Measurements from ENCODE around the gene NPHS1. TPM values are rescaled to one million over a fixed set of nuclear protein-coding genes. Genes with fewer than 3 reads are reported as not detected.
"Not testable (repeated sequence)": the region's sequence is repeated elsewhere in the genome, so short reads cannot be mapped to it uniquely, and the experiment has no call there.

The NPHS1 gene
- total RNA-seq, 2 experiments from 2014 or later = not detected

- H3K27me3 Mint-ChIP-seq = no peaks in the 10 kb centered on the region
- ChIA-PET CTCF (no interaction called here), POLR2A (no interaction called here)
- no peaks in the 10 kb centered on the region for H3K9me3 Mint-ChIP-seq (ENCODE audit: low read depth)
- no peaks in the 10 kb centered on the region for H3K4me1 Mint-ChIP-seq
- intact Hi-C loops (cut with DNase I, micrococcal nuclease) = no loop called here
- ATAC-seq (no peak), DNase-seq (no peak)
- H3K4me3 Mint-ChIP-seq = no peak overlapping the region
- H3K36me3 Mint-ChIP-seq (ENCODE audit: low read depth) = no peaks in the 10 kb centered on the region
- no peak overlapping the region for H3K27ac Mint-ChIP-seq
Measured at GRCh38 chr19:35805526-35806102, 46.7 kb downstream of the NPHS1 start.

GRCh38 chr19:35801828-35802227, 50.5 kb downstream of the NPHS1 start:
- ATAC-seq (no peak), DNase-seq (no peak)
- ChIA-PET CTCF (interaction anchor here (0.9 kb wide), 1 partner anchor 282 kb away, joined by 3 read pairs; no protein-coding TSS in a partner anchor), POLR2A (no interaction called here)
- peaks cover 13% of the 10 kb centered on the region for H3K27me3 Mint-ChIP-seq
- H3K36me3 Mint-ChIP-seq (ENCODE audit: low read depth) = no peaks in the 10 kb centered on the region
- no peaks in the 10 kb centered on the region for H3K9me3 Mint-ChIP-seq (ENCODE audit: low read depth)
- H3K4me1 Mint-ChIP-seq = peaks cover 3% of the 10 kb centered on the region
- H3K4me3 Mint-ChIP-seq = no peak overlapping the region
- no peak overlapping the region for H3K27ac Mint-ChIP-seq
- intact Hi-C loops (cut with DNase I, micrococcal nuclease) = no loop called here

GRCh38 chr19:35797663-35798062, 54.6 kb downstream of the NPHS1 start:
- ChIA-PET POLR2A (no interaction called here), CTCF (no interaction called here)
- H3K4me1 Mint-ChIP-seq = peaks cover 3% of the 10 kb centered on the region
- intact Hi-C loops (cut with DNase I, micrococcal nuclease) = no loop called here
- DNase-seq = peak; percentile 40
- ATAC-seq = peak; percentile 47
- H3K9me3 Mint-ChIP-seq (ENCODE audit: low read depth) = no peaks in the 10 kb centered on the region
- H3K27me3 Mint-ChIP-seq = peaks cover 25% of the 10 kb centered on the region
- no peak overlapping the region for H3K27ac Mint-ChIP-seq
- H3K4me3 Mint-ChIP-seq = no peak overlapping the region
- H3K36me3 Mint-ChIP-seq (ENCODE audit: low read depth) = no peaks in the 10 kb centered on the region

- no peaks in the 10 kb centered on the region for H3K9me3 Mint-ChIP-seq (ENCODE audit: low read depth)
- ChIA-PET POLR2A (no interaction called here), CTCF (interaction anchor here (1.1 kb wide), 1 partner anchor 309 kb away, joined by 3 read pairs; no protein-coding TSS in a partner anchor)
Measured at GRCh38 chr19:35796645-35797542, 55.4 kb downstream of the NPHS1 start.

GRCh38 chr19:35795564-35795963, 56.7 kb downstream of the NPHS1 start:
- intact Hi-C loops (cut with DNase I, micrococcal nuclease) = not testable (repeated sequence)

More at GRCh38 chr19:35796645-35797542, 55.4 kb downstream of the NPHS1 start:
- no peak for ATAC-seq
- Mint-ChIP-seq H3K36me3 (ENCODE audit: low read depth) (no peaks in the 10 kb centered on the region), H3K4me3 (no peak overlapping the region), H3K27ac (no peak overlapping the region), H3K4me1 (peaks cover 3% of the 10 kb centered on the region), H3K27me3 (peaks cover 25% of the 10 kb centered on the region)
- no peak for DNase-seq
- intact Hi-C loops (cut with DNase I, micrococcal nuclease) = no loop called here

GRCh38 chr19:35793381-35794165, 58.7 kb downstream of the NPHS1 start:
- intact Hi-C loops (cut with DNase I, micrococcal nuclease) = no loop called here

More at GRCh38 chr19:35795564-35795963, 56.7 kb downstream of the NPHS1 start:
- H3K9me3 Mint-ChIP-seq (ENCODE audit: low read depth); H3K4me3 Mint-ChIP-seq; POLR2A ChIA-PET; DNase-seq; H3K4me1 Mint-ChIP-seq; H3K36me3 Mint-ChIP-seq (ENCODE audit: low read depth); H3K27ac Mint-ChIP-seq; ATAC-seq: not testable (repeated sequence)
- peaks cover 25% of the 10 kb centered on the region for H3K27me3 Mint-ChIP-seq
- CTCF ChIA-PET = interaction anchor here (0.9 kb wide), 1 partner anchor 287 kb away, joined by 3 read pairs; no protein-coding TSS in a partner anchor

GRCh38 chr19:35792888-35793287, 59.4 kb downstream of the NPHS1 start:
- peaks cover 19% of the 10 kb centered on the region for H3K27me3 Mint-ChIP-seq
- DNase-seq (no peak), ATAC-seq (no peak)
- no peak overlapping the region for H3K27ac Mint-ChIP-seq
- ChIA-PET POLR2A (no interaction called here), CTCF (no interaction called here)
- H3K4me3 Mint-ChIP-seq = no peak overlapping the region
- peaks cover 3% of the 10 kb centered on the region for H3K4me1 Mint-ChIP-seq
- intact Hi-C loops (cut with DNase I, micrococcal nuclease) = no loop called here
- no peaks in the 10 kb centered on the region for H3K36me3 Mint-ChIP-seq (ENCODE audit: low read depth)
- no peaks in the 10 kb centered on the region for H3K9me3 Mint-ChIP-seq (ENCODE audit: low read depth)

More at GRCh38 chr19:35793381-35794165, 58.7 kb downstream of the NPHS1 start:
- Mint-ChIP-seq H3K27me3 (peaks cover 23% of the 10 kb centered on the region), H3K9me3 (ENCODE audit: low read depth) (no peaks in the 10 kb centered on the region), H3K4me3 (no peak overlapping the region), H3K36me3 (ENCODE audit: low read depth) (no peaks in the 10 kb centered on the region), H3K4me1 (peaks cover 3% of the 10 kb centered on the region), H3K27ac (no peak overlapping the region)
- CTCF ChIA-PET = no interaction called here
- POLR2A ChIA-PET = no interaction called here
- no peak for DNase-seq
- ATAC-seq = no peak

- H3K9me3 Mint-ChIP-seq (ENCODE audit: low read depth) = no peaks in the 10 kb centered on the region
- POLR2A ChIA-PET = no interaction called here
- intact Hi-C loops (cut with DNase I, micrococcal nuclease) = no loop called here
- ATAC-seq (no peak), DNase-seq (no peak)
- H3K27me3 Mint-ChIP-seq = peaks cover 17% of the 10 kb centered on the region
- peaks cover 3% of the 10 kb centered on the region for H3K4me1 Mint-ChIP-seq
- no peak overlapping the region for H3K4me3 Mint-ChIP-seq
- H3K36me3 Mint-ChIP-seq (ENCODE audit: low read depth) = no peaks in the 10 kb centered on the region
- no peak overlapping the region for H3K27ac Mint-ChIP-seq
- CTCF ChIA-PET = no interaction called here
Measured at GRCh38 chr19:35792312-35792711, 60.0 kb downstream of the NPHS1 start.

GRCh38 chr19:35791814-35792279, 60.5 kb downstream of the NPHS1 start:
- ChIA-PET CTCF (no interaction called here), POLR2A (no interaction called here)
- Mint-ChIP-seq H3K4me1 (no peaks in the 10 kb centered on the region), H3K9me3 (ENCODE audit: low read depth) (no peaks in the 10 kb centered on the region), H3K4me3 (no peak overlapping the region), H3K27me3 (peaks cover 12% of the 10 kb centered on the region), H3K36me3 (ENCODE audit: low read depth) (no peaks in the 10 kb centered on the region), H3K27ac (no peak overlapping the region)
- DNase-seq (no peak), ATAC-seq (no peak)
- intact Hi-C loops (cut with DNase I, micrococcal nuclease) = no loop called here

GRCh38 chr19:35790981-35791813, 61.1 kb downstream of the NPHS1 start:
- DNase-seq = peak; percentile 45
- H3K27me3 Mint-ChIP-seq = peaks cover 7% of the 10 kb centered on the region

More at GRCh38 chr19:35790981-35791813, 61.1 kb downstream of the NPHS1 start:
- POLR2A ChIA-PET = no interaction called here
- Mint-ChIP-seq H3K9me3 (ENCODE audit: low read depth) (no peaks in the 10 kb centered on the region), H3K4me3 (no peak overlapping the region), H3K36me3 (ENCODE audit: low read depth) (no peaks in the 10 kb centered on the region), H3K27ac (no peak overlapping the region), H3K4me1 (no peaks in the 10 kb centered on the region)
- intact Hi-C loops (cut with DNase I, micrococcal nuclease) = no loop called here
- CTCF ChIA-PET = interaction anchor here (0.7 to 0.9 kb wide), 2 partner anchors 28 to 256 kb away, joined by 3 read pairs; no protein-coding TSS in a partner anchor
- ATAC-seq = peak; percentile 74
